NAMALWA (cell line): ENCODE measurements around the gene DYNAP.

Source experiments
- DNase-seq: peaks from one replicate; pipeline ENCODE4 v3.0.0-alpha.2; 2015; ENCODE audit warnings: low spot score

Gene DYNAP

GRCh38 chr18:54590945-54591344, at the start of gene DYNAP:
DYNAP (plus strand) TSS chr18:54591245; CDS start chr18:54591283, 38 bp downstream.
- DNase-seq: no peak

- DNase-seq: peak; percentile 20
These were observed 39.5 kb upstream of the DYNAP start for GRCh38 chr18:54551590-54551989.

GRCh38 chr18:54555286-54555685, 35.8 kb upstream of the DYNAP start:
- DNase-seq: no peak

GRCh38 chr18:54555996-54556395, 35.0 kb upstream of the DYNAP start:
- no peak for DNase-seq

- no peak for DNase-seq
These were observed 33.1 kb upstream of the DYNAP start for GRCh38 chr18:54557958-54558357.

GRCh38 chr18:54558609-54559585, 32.1 kb upstream of the DYNAP start:
- DNase-seq: peak; percentile 60

GRCh38 chr18:54561706-54562267, 29.3 kb upstream of the DYNAP start:
- no peak for DNase-seq

- no peak for DNase-seq
These were observed 10.8 kb upstream of the DYNAP start for GRCh38 chr18:54580202-54580729.

- no peak for DNase-seq
These were observed 7.0 kb upstream of the DYNAP start for GRCh38 chr18:54584065-54584464.

GRCh38 chr18:54585743-54586142, 5.3 kb upstream of the DYNAP start:
- DNase-seq: no peak

GRCh38 chr18:54604211-54604610, 13.2 kb downstream of the DYNAP start:
- DNase-seq: no peak

- no peak for DNase-seq
These were observed 15.8 kb downstream of the DYNAP start for GRCh38 chr18:54606835-54607212.

GRCh38 chr18:54607213-54608027, 16.4 kb downstream of the DYNAP start:
- no peak for DNase-seq

GRCh38 chr18:54608028-54608642, 17.1 kb downstream of the DYNAP start:
- DNase-seq: no peak

- no peak for DNase-seq
These were observed 20.8 kb downstream of the DYNAP start for GRCh38 chr18:54611816-54612215.

GRCh38 chr18:54612237-54612636, 21.2 kb downstream of the DYNAP start:
- DNase-seq: no peak

GRCh38 chr18:54613174-54613573, 22.1 kb downstream of the DYNAP start:
- no peak for DNase-seq

GRCh38 chr18:54616220-54616848, 25.3 kb downstream of the DYNAP start:
- DNase-seq: no peak

GRCh38 chr18:54622084-54622483, 31.0 kb downstream of the DYNAP start:
- no peak for DNase-seq

- no peak for DNase-seq
These were observed 35.7 kb downstream of the DYNAP start for GRCh38 chr18:54626779-54627178.

- no peak for DNase-seq
These were observed 39.9 kb downstream of the DYNAP start for GRCh38 chr18:54630963-54631362.
